NCI-H69 (cell line): ENCODE results near the gene GSDME.

ENCODE experiments used
- DNase-seq: peaks from one replicate; lab custom pipeline; 2025; lab: John Stamatoyannopoulos, UW

The GSDME gene

DNA sequence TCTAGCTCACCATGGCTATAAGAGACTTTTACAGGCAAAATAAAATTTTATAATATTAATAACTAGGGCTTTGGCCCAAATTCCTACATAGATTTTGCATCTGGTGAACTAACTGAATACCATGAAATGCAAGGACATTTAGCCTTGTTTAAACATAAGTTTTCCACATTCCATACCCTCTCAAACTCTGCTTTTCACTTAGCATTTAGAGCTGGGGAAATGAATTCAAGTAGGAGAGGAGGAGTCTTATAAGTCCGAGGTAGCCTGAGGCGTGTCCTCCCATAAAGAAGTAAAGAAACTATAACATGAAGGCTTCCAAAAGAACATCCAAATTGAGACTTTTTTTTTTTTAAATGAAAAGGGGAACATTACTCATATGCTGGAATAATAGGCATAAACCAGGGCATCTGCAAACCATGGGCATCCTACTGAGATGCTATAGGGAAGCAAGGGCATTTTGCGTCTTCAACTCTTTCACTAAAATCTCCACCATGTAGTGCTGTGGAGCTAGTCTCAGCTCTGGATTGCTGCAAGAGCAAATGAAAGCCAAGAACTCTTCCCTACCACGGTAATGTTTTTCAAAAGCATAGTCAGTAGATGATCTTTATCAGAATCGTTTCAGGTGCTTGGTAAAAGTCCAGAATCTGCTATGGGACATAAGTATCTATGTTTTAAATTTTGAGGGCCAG is 104.9 kb downstream of the GSDME start:
- no peak for DNase-seq
